Iris pigment epithelial cell (primary cell): ENCODE results near the gene SCAMP4.
"Not testable (repeated sequence)": the region's sequence is repeated elsewhere in the genome, so short reads cannot be mapped to it uniquely, and the experiment has no call there.

Experiments used
- DNase-seq: peaks from one replicate; pipeline ENCODE4 v3.0.0-alpha.2; 2011; ENCODE audit warnings: low read depth

The SCAMP4 gene

DNA sequence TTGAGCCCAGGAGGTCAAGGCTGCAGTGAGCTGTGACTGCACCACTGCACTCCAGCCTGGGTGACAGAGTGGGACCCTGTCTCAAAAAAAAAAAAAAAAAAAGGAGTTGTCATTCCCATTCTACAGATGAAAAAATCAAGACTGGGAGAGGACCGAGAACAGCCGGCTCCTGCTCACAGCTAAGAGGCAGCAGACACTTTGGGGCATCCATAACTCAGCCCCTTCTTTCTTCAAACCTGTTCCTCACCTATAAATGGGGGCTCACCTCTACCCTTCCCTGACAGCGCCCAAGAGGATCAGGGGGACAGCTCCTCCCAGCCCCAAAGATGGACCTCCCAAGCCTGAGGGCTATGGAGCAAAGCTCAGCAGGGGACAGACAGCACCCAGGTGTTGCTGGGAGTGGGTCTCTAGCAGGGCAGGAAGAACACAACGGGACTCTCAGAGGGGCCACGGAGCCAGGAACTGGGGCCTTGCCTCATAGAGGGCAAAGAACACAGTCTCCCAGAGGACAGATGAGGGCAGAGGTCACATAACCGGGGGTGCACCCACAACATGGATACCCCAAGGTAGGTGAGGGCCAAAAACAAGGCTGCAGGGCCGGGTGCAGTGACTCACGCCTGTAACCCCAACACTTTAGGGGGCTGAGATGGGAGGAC is 38.4 kb upstream of the SCAMP4 start:
- no peak for DNase-seq

DNA sequence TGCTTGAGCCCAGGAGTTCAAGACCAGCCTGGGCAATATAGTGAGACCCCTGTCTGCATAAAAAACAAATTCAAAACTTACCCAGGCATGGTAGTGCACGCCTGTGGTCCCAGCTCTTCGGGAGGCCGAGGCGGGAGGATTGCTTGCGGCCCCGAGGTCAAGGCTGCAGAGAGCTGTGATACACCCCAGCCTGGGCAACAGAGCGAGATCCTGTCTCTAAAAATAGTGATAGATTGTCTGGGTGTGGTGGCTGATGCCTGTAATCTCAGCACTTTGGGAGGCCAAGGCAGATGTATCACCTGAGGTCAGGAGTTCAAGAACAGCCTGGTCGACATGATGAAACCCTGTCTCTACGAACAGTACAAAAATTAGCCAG is 37.9 kb upstream of the SCAMP4 start:
- no peak for DNase-seq

- no peak for DNase-seq
Observed at GRCh38 chr19:1868971-1869370, 36.2 kb upstream of the SCAMP4 start.

DNA sequence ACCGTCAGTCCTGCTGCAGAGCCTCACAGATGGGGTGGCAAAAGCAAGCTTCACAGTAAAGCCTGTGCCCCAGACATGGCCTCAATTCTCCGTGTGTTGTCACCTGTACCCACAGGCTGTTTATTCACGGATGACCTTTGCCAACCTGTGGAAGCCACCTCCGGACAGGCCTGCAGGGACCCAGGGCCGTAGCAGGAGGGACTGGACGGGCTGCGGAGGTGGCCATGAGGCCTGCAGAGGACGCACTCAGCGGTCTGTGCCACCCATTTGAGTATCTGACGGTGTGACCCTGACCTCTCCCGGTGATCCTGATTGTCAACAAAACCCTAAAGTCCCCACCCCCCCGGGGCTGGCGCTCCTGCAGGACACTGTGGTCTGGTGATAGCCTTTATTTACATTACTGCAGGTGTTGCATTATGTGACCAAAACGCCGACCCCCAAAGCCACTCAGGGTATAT is 34.0 kb upstream of the SCAMP4 start:
- no peak for DNase-seq

DNA sequence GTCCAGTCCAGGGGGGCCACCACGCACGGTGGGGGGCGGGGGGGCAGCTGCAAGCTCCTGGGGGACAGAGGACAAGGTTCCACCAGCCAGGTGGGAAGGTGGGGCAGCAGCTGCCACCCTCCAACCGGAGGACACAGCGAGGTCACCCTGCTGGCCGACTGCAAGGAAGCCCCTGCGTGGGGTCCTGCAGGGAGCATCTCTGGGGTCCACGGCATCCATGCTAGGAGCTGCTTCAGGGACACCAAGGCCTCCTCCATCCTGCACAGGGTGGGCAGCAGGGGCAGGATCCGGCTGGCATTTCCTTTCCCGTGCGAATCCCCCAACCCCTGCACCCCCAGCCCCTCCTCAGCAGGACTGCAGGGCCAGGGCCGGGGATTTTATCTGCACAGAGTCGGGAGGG is 33.6 kb upstream of the SCAMP4 start:
- no peak for DNase-seq

DNA sequence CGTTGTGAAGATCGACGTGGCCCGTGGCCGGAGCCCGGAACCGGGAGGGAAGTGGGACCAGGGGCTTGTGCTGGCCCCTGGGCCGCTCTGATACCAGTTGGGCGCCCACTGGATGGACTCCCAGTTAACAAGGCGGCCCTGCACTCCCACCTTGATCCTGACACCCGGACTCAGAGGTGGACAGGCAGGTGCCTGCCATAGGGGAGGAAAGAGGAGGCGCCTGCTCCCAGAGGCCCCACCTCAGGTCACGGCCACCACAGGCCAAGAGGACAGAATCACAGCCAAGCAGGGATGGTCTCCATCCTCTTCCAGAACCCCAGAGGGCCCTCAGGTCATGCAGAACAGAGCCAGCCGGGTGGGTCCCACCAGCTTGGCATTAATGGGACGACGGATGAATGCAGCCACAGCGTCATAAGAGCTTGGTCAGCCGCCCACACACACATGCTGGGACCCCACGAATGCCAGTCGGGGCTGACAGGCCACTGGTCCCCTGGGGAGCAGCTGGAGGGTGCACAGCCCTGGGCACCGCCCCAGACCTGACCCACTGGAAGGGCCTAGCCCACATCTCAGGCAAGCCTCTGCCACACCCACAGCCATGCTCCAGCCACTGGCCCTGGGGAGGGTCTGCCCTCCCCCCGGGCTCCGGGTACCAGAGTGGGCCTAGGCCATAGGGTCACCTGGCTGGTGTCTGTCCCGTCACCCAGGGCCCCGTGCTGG is 32.2 kb upstream of the SCAMP4 start:
- no peak for DNase-seq

DNA sequence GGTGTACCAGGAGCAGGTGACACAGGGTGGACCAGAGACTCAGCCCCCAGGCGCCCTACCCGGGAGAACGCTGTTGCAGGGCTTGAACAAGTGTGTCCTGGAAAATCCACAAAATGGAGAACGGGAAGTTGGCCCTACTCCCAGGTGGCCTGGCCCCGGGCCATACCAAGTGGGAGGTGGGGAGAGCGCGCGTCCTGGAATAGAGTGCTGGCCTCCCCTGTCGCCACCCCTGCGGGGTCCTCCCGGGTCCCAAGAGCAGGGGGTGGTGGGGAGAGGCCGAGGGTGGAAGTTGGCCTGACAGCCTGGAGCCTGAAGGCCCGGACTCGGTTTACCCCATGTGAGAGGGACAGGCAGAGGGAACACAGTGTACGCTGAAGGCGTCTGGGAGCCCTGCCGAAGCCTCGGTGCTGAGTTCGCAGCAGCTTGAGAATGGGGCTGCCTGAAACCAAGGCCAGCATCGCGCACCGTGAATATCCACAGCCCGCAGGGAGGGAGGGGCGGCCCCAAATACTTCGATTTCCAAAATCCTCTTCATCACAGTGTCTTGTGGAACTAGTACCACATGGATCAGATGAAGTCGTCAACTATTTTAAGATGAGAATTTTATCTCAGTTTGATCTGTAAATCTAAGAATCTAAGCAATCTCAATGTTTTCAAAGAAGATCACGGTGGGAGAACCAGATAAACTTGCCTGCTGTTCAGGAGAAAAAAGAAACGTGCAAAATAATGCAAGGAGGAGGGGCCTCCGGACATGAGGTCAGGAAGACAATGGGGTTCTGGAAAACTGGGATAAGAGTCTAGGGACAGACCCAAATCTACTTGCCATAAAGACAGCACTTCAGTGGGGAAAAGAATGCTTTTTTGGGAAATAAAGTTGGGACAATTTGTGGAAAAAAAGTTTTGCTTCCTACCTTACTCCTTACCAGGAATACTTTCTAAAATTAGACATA is 31.4 kb upstream of the SCAMP4 start:
- no peak for DNase-seq

- no peak for DNase-seq
Observed at GRCh38 chr19:1874554-1875185, 30.5 kb upstream of the SCAMP4 start.

GRCh38 chr19:1875265-1875645 is 29.9 kb upstream of the SCAMP4 start:
- DNase-seq, result not testable (repeated sequence)

- peak; percentile 88 for DNase-seq
Observed at GRCh38 chr19:1875646-1876495, 29.3 kb upstream of the SCAMP4 start.

DNA sequence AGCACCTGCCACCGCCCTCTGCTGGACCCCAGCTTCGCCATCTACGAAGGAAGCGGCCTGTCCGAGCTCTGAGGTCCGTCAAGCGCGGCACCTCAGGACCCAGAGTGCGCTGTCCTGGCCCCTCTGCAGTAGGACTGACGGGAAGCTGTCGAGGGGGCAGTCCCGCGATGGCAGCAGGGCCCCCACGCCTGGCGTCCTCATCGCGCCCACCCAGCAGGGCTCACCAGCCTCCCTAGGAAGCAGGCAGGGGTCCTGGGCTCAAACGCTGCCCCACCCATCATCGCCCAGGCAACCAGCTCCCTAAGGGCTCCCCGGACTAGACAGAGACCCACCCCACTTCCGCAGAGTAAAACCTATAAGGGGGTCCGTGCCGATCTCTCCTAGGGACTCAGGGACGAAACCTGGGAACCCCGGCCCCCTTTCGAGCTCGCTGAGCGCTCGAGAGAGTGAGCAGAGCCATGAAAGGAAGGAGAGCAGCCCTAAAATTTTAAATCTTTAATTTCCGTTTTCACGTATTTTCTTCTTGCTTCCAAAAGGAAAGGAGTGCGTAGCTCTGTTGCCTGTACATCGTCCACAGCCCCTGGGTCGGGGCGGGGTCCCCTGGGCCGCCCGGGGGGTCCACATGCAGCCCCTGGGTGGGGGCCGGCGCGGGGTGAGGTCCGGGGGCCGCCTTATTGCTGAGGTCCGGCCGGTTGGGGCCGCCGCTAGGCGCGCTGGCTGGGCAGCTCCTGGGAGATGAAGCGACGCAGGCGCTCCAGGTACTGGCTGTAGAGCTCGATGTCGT is 28.5 kb upstream of the SCAMP4 start:
- DNase-seq, result not testable (repeated sequence)

DNA sequence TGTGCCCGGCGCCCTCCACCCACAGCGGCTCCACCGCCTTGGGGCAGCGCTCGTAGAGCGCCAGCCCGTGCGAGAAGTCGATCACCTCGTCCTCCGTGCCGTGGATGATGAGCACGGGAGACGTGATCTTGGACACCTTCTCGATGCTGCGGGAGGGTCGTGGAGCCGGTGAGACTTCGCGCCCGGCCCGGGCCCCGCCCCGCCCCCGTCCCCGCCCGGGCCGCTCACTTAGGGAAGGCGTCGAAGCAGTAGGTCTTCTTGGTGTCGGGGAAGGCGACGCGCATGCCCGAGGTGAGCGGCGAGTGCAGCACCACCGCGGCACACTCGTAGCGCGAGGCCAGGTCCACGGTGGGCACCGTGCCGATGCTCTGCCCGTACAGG is 27.9 kb upstream of the SCAMP4 start:
- not testable (repeated sequence) for DNase-seq

GRCh38 chr19:1878583-1878982 is 26.6 kb upstream of the SCAMP4 start:
- not testable (repeated sequence) for DNase-seq

DNA sequence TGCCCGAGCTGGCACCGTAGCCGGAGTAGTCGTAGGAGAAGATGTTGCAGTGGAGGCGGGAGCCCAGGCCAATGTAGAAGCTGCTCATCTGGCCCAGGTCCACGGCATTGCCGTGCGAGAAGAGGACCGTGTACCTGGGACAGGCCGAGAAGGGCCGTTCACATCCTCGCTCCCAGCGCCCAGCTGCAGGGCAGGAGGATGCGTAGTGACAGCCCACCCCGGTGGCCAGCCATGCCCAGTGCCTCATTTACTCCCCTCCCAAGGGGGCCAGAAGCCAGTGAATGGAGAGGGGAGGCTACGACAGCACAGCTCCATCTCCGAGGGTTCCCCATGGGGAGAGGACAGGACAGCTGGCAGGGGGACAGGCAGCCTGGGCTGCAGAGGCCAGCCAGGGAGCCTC is 25.2 kb upstream of the SCAMP4 start:
- not testable (repeated sequence) for DNase-seq

- DNase-seq, result no peak
Observed at GRCh38 chr19:1880611-1881392, 24.4 kb upstream of the SCAMP4 start.

GRCh38 chr19:1881393-1882088 is 23.7 kb upstream of the SCAMP4 start:
- DNase-seq, result not testable (repeated sequence)

DNA sequence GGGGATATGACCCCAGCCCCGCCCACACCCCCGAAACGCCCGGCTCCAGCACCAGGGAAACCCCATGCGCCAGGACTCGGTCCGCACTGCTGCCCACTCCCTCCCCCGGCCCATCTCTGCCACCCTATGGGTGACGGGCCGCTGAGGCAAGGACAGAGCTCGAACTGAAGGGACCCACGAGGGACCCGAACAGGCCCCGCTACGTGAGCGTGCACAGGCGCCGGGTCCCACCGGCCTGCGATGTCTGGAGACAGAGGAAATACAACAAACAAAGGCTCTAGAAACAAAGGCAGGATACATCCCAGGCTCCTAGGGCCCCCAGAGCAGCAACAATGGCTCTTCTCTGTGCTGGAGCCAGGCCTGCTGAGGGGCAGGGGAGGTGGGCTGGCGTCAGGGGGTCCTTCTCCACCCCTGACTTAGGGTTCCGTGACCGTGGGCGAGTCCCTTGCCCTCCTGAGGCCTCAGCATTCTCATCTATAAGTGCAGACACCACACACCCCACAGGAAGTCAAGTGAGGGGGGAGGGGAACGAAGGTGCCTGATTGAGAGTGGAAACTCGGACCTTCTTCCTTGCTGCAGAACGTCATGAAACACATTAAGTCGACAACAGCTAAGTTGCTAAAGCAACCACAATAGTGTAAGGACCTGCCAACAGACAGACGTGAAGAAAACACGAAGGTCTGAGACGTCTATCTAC is 23.0 kb upstream of the SCAMP4 start:
- no peak for DNase-seq
